Progenitor cell of endocrine pancreas (in vitro differentiated cells): ENCODE results near the gene SH3PXD2A. TPM values are rescaled to one million over a fixed set of nuclear protein-coding genes. Genes with fewer than 3 reads are reported as not detected.
A peak's percentile ranks its signal among the peaks of the same experiment; 100 is the strongest.

Source experiments
- DNase-seq: peaks from one replicate; pipeline ENCODE4 v3.0.0; 2021; ENCODE audit warnings: low spot score; ENCODE audit not compliant: unreplicated experiment
- H3K27ac Mint-ChIP-seq: 2 replicates; pipeline ENCODE4 v1.8.0; 2021; ENCODE audit warnings: mild to moderate bottlenecking, moderate library complexity, mixed read lengths
- H3K27me3 Mint-ChIP-seq: 2 replicates; pipeline ENCODE4 v1.8.0; 2021; ENCODE audit warnings: mixed read lengths
- H3K36me3 Mint-ChIP-seq: 2 replicates; pipeline ENCODE4 v1.8.0; 2022; ENCODE audit warnings: mixed read lengths; ENCODE audit not compliant: insufficient read depth
- H3K4me1 Mint-ChIP-seq: 2 replicates; pipeline ENCODE4 v1.8.0; 2021; ENCODE audit warnings: low read depth, mixed read lengths
- H3K4me3 Mint-ChIP-seq: 2 replicates; pipeline ENCODE4 v1.8.0; 2021; ENCODE audit warnings: low read depth, mild to moderate bottlenecking, moderate library complexity, mixed read lengths
- H3K9me3 Mint-ChIP-seq: 2 replicates; pipeline ENCODE4 v1.8.0; 2021; ENCODE audit warnings: low read depth, mixed read lengths
- CTCF ChIP-seq: fragments of 200-600 bp; sonication (generic); IDR thresholded peaks from one replicate; pipeline ENCODE4 v1.5.0; 2021; ENCODE audit warnings: antibody characterized with exemption, mild to moderate bottlenecking; ENCODE audit not compliant: unreplicated experiment
- total RNA-seq: library from RNA; stranded (reverse); gene quantifications from 2 replicates; pipeline ENCODE4 v1.2.1, GENCODE V29; 2021

The SH3PXD2A gene
- total RNA-seq, 1 donor from 2014 or later = 28.0 TPM

GRCh38 chr10:103745341-103746247 lies 109.8 kb downstream of the SH3PXD2A start:
- Mint-ChIP-seq H3K36me3 (no peaks in the 10 kb centered on the region), H3K4me3 (no peak overlapping the region), H3K9me3 (no peaks in the 10 kb centered on the region), H3K4me1 (peaks cover 2% of the 10 kb centered on the region), H3K27ac (peak overlapping the region; percentile 47), H3K27me3 (no peaks in the 10 kb centered on the region)
- no peak for DNase-seq
- no peak for TF ChIP-seq CTCF

DNA sequence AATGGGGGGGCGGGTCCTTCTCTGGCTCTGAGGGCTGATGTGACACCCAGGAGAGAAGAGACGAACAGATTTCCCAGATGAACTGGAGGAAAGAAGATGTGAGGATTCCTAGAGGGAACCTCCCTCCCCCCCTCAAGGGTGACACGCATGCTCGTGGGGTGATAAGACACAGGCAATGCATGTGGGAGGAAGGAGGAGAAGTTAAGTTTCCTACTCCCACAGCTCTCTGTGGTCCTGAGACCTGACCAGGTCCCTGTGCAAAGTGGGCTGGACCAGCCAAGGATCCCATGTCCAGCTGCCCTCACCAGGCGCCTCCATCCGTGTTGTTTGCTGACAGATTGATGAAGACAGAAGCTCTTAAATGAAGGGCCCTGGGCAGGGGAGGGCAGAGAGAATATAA lies 112.6 kb downstream of the SH3PXD2A start:
- H3K4me3 Mint-ChIP-seq = no peak overlapping the region
- no peaks in the 10 kb centered on the region for H3K27me3 Mint-ChIP-seq
- DNase-seq = no peak
- H3K27ac Mint-ChIP-seq = no peak overlapping the region
- H3K4me1 Mint-ChIP-seq = peaks cover 2% of the 10 kb centered on the region
- peaks cover 4% of the 10 kb centered on the region for H3K36me3 Mint-ChIP-seq
- H3K9me3 Mint-ChIP-seq = no peaks in the 10 kb centered on the region
- no peak for TF ChIP-seq CTCF

DNA sequence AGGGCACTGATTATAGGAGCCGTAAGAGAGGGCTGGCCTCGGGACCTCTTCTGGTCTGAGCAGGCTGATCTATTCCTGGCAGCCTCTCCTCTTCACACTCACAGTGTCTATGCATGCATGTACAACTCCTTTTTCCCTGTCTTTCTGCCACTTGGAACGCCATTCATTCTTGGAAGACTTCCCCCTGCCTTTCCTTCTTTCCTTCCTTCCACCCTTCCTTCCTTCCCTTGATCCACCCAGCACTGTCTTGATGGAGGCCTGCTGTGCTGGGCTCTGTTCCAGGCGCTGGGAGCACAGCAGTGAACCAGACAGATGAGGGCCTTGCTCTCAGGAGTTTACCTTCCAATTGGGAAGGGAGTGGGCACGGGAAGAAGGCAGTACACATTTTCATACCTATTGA lies 114.8 kb downstream of the SH3PXD2A start:
- Mint-ChIP-seq H3K9me3 (no peaks in the 10 kb centered on the region), H3K4me3 (no peak overlapping the region), H3K36me3 (peaks cover 4% of the 10 kb centered on the region), H3K4me1 (no peaks in the 10 kb centered on the region), H3K27ac (no peak overlapping the region), H3K27me3 (no peaks in the 10 kb centered on the region)
- TF ChIP-seq CTCF = no peak
- DNase-seq = no peak

DNA sequence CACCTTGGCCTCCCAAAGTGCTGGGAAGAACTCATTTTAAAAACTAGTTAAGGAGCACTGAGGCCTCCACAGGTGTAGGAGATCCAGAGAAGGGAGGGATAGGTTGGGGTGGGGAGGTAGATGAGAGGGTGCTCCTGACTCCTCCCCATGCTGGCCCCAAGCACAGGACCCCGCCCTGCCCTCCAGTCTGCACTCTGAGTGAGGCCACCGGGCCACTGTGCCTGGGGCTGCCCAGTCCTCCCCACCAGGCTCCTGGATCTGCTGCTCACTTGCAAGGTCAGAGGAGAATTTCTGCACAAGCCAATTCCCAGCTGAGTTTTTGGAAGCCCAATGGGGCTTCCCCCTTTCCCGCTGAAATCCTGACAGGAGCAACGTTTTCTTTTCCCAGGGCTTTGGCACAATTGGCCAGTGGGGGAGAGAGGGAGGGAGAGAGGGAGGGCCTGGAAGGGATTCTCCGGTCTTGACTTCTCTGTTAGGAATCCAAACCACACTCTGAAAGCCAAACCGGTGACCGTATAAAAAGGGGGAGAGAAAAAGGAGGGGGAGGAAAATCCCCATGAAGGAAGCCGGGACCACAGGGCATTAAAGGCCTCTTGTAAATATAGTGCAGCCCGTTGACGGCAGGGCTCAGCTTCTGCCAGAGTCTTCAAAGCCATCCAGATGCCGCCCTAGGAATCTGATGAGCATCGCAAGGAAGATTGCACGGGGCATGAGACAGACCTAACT lies 116.2 kb downstream of the SH3PXD2A start:
- no peaks in the 10 kb centered on the region for H3K27me3 Mint-ChIP-seq
- no peak for DNase-seq
- no peak overlapping the region for H3K27ac Mint-ChIP-seq
- H3K9me3 Mint-ChIP-seq = no peaks in the 10 kb centered on the region
- H3K4me3 Mint-ChIP-seq = no peak overlapping the region
- no peak for TF ChIP-seq CTCF
- H3K4me1 Mint-ChIP-seq = no peaks in the 10 kb centered on the region
- H3K36me3 Mint-ChIP-seq = peaks cover 4% of the 10 kb centered on the region

DNA sequence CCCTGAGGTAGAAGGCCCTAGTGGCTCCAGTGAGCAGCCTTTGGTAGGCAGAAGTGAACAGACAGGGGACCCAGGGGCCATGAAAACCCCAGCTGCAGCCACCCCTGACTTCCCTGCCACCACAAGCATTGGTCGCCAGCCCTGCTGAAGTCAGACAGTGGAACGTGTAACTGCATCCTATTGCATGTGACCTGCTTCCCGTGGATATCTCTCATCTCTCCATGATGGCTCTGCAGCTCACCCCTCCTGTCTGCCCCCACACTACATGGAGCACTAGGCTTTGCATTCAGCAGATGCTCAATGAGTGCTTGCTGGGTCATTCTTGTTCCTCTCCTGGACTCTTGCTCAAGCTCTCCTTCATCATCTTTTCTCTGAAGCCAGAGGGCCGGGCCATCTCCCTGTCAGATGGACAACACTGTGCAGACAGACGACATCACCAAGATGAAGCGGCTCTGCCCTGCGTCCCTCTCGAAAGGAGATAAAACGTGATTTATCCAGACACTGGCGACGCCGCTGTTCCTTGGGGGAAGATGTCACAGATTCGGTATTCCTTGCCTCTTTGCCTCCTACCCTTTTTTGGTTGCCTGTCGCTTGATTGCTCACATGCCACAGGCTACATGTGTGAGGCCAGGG lies 117.5 kb downstream of the SH3PXD2A start:
- no peak for TF ChIP-seq CTCF
- H3K9me3 Mint-ChIP-seq = no peaks in the 10 kb centered on the region
- peaks cover 4% of the 10 kb centered on the region for H3K36me3 Mint-ChIP-seq
- peaks cover 5% of the 10 kb centered on the region for H3K4me1 Mint-ChIP-seq
- no peak overlapping the region for H3K27ac Mint-ChIP-seq
- no peak for DNase-seq
- no peaks in the 10 kb centered on the region for H3K27me3 Mint-ChIP-seq
- no peak overlapping the region for H3K4me3 Mint-ChIP-seq
